MM.1S (cell line): ENCODE measurements around the gene MDFI.

ENCODE experiments used
- DNase-seq: peaks from one replicate; pipeline ENCODE4 v3.0.0-alpha.2; 2015
- H2AFZ ChIP-seq: fragments of 300-600 bp; sonication (generic); 2 replicates; pipeline ENCODE4 v1.6.0; 2016; ENCODE audit warnings: antibody characterized with exemption, low read length
- H3F3A ChIP-seq: fragments of 300-600 bp; sonication (generic); 2 replicates; pipeline ENCODE4 v1.6.1; 2016; ENCODE audit warnings: mild to moderate bottlenecking, antibody characterized with exemption, low read length, moderate library complexity, mixed read lengths; ENCODE audit not compliant: insufficient read depth
- H3K27ac ChIP-seq: fragments of 300-600 bp; sonication (generic); 2 replicates; pipeline ENCODE4 v1.5.1; 2016; ENCODE audit warnings: mild to moderate bottlenecking, low read length
- H3K27me3 ChIP-seq: fragments of 300-600 bp; sonication (generic); replicated peaks from 2 replicates; pipeline ENCODE4 v1.6.0; 2016; ENCODE audit warnings: low read length; ENCODE audit not compliant: insufficient read depth
- H3K36me3 ChIP-seq: fragments of 300-600 bp; sonication (generic); replicated peaks from 2 replicates; pipeline ENCODE4 v1.6.1; 2016; ENCODE audit warnings: mild to moderate bottlenecking, low read length, mixed read lengths; ENCODE audit not compliant: insufficient read depth
- H3K4me1 ChIP-seq: fragments of 300-600 bp; sonication (generic); 2 replicates; pipeline ENCODE4 v1.6.1; 2016; ENCODE audit warnings: low read length, mixed read lengths
- H3K4me2 ChIP-seq: fragments of 300-600 bp; sonication (generic); 2 replicates; pipeline ENCODE4 v1.6.0; 2016; ENCODE audit warnings: low read depth, low read length
- H3K4me3 ChIP-seq: fragments of 300-600 bp; sonication (generic); 2 replicates; pipeline ENCODE4 v1.5.1; 2016; ENCODE audit warnings: low read length, mixed read lengths
- H3K79me2 ChIP-seq: fragments of 300-600 bp; sonication (generic); 2 replicates; pipeline ENCODE4 v1.6.1; 2016; ENCODE audit warnings: mixed run types, low read length, mixed read lengths
- H3K9ac ChIP-seq: fragments of 300-600 bp; sonication (generic); 2 replicates; pipeline ENCODE4 v1.6.1; 2016; ENCODE audit warnings: low read length, mixed read lengths
- H3K9me2 ChIP-seq: fragments of 300-600 bp; sonication (generic); replicated peaks from 2 replicates; pipeline ENCODE4 v1.6.1; 2016; ENCODE audit warnings: mild to moderate bottlenecking, low read length, mixed read lengths; ENCODE audit not compliant: insufficient read depth
- H3K9me3 ChIP-seq: fragments of 300-600 bp; sonication (generic); replicated peaks from 2 replicates; pipeline ENCODE4 v1.6.1; 2016; ENCODE audit warnings: mild to moderate bottlenecking, low read length, mixed read lengths; ENCODE audit not compliant: insufficient read depth
- H4K20me1 ChIP-seq: fragments of 300-600 bp; sonication (generic); 2 replicates; pipeline ENCODE4 v1.6.1; 2016; ENCODE audit warnings: mild to moderate bottlenecking, low read length, moderate library complexity, mixed read lengths; ENCODE audit not compliant: insufficient read depth
- EZH2 ChIP-seq: fragments of 300-600 bp; sonication (generic); optimal IDR thresholded peaks from 2 replicates; pipeline ENCODE3; 2017; ENCODE audit warnings: low read depth, mild to moderate bottlenecking, antibody characterized with exemption, low read length, mixed read lengths
- EZH2phosphoT487 ChIP-seq: fragments of 300-600 bp; sonication (generic); IDR thresholded peaks from 2 replicates; pipeline ENCODE4 v1.6.1; 2018; ENCODE audit warnings: antibody characterized with exemption, low read length
- TF ChIP-seq, protein P1 (sequence below): fragments of 300-600 bp; sonication (generic); IDR thresholded peaks from 2 replicates; pipeline ENCODE4 v1.5.1; 2016; ENCODE audit warnings: antibody characterized with exemption, low read length, mixed read lengths

The MDFI gene

DNA sequence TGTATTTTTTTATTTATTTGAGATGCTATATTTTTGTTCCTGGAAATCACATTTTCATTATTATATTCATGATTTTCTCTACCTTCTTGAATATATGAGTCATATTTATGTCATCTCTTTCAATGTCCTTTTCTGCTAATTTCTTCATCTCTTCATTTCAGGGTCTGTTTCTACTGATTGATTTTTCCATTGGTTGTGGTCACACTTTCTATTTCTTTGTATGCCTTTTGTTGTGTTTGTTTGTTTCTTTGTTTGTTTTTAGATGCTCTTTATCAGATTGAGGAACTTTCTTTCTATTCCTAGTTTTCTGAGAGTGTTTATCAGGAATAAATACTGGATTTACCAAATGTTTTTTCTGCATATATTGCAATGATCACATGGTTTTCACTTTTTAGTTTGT, 16.9 kb upstream of the MDFI start:
- H3K36me3 ChIP-seq: no peaks in the 10 kb centered on the region
- no peak overlapping the region for H3K9ac ChIP-seq
- TF ChIP-seq EZH2phosphoT487 (no peak), EZH2 (no peak)
- TF ChIP-seq, protein P1, sequence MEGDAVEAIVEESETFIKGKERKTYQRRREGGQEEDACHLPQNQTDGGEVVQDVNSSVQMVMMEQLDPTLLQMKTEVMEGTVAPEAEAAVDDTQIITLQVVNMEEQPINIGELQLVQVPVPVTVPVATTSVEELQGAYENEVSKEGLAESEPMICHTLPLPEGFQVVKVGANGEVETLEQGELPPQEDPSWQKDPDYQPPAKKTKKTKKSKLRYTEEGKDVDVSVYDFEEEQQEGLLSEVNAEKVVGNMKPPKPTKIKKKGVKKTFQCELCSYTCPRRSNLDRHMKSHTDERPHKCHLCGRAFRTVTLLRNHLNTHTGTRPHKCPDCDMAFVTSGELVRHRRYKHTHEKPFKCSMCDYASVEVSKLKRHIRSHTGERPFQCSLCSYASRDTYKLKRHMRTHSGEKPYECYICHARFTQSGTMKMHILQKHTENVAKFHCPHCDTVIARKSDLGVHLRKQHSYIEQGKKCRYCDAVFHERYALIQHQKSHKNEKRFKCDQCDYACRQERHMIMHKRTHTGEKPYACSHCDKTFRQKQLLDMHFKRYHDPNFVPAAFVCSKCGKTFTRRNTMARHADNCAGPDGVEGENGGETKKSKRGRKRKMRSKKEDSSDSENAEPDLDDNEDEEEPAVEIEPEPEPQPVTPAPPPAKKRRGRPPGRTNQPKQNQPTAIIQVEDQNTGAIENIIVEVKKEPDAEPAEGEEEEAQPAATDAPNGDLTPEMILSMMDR: no peak
- no peak overlapping the region for H3K4me2 ChIP-seq
- no peaks in the 10 kb centered on the region for H3K4me1 ChIP-seq
- no peaks in the 10 kb centered on the region for H3F3A ChIP-seq
- H3K27me3 ChIP-seq: no peaks in the 10 kb centered on the region; the same call in 1 of the 2 replicates
- H3K9me2 ChIP-seq: no peaks in the 10 kb centered on the region
- H3K79me2 ChIP-seq: no peaks in the 10 kb centered on the region
- H2AFZ ChIP-seq: no peak overlapping the region
- no peak for DNase-seq
- H3K27ac ChIP-seq: no peak overlapping the region
- H4K20me1 ChIP-seq: no peaks in the 10 kb centered on the region
- no peaks in the 10 kb centered on the region for H3K9me3 ChIP-seq
- H3K4me3 ChIP-seq: no peak overlapping the region

DNA sequence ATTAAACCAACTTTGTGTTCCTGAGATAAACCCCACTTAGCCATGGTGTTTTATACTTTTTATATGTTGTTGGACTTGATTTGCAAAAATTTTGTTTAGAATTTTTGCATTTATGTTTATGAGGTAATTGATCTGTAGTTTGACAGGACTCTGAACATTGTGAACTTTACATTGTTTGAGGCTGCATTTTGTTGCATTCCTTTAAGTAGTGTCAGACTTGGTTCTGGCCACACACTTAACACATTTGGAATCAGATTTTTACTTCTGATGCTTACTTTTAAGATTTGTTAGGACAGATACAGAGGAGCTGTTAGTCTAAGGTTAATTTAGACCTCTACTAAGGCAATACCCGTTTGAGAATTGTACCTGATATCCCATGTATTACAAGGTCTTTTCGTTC, 16.5 kb upstream of the MDFI start:
- no peaks in the 10 kb centered on the region for H3K4me1 ChIP-seq
- no peaks in the 10 kb centered on the region for H3K79me2 ChIP-seq
- DNase-seq: no peak

DNA sequence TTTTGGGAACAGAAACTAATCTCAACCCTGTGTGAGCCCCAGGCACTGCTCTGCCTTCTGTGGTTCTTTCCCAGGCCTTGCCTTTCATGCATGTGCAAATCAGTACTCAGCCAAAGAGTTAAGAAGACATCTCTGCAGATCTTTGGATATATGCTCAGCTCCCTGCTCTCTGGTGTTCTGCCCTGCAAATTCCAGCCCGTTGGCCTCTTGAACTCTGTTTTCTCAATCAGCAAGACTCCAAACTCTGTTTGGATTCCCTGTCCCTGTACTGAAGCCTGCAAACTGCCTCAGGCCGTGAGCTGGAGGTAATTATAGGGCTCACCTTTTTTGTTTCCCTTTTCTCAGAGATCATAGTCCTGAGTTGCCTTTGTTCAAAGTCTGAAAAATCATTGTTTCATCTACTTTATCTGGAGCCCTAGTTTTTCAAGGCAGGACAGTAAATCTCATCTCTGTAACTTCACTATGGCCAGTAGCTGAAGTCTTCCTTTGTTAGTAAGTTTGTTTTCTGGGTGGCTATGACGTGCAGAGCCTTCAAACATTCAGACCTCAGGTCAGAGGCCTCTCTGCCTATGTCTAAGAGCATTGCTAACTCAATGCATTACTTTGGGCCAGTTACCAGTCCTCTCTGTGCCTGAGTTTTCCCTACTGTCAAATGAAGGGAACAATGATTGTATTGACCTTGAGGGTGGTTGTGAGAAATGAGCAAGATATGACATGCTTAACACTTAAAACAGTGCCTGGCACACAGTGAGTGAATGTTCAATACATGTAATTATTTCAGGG, 15.9 kb upstream of the MDFI start:
- TF ChIP-seq EZH2 (no peak), EZH2phosphoT487 (no peak)
- TF ChIP-seq, protein P1: no peak
- H3K27ac ChIP-seq: no peak overlapping the region
- H4K20me1 ChIP-seq: no peaks in the 10 kb centered on the region

More for the DNA sequence above, 16.5 kb upstream of the MDFI start:
- Histone ChIP-seq H3K9me2 (no peaks in the 10 kb centered on the region), H3K27ac (no peak overlapping the region), H4K20me1 (no peaks in the 10 kb centered on the region), H3K4me2 (no peak overlapping the region), H2AFZ (no peak overlapping the region), H3K27me3 (no peaks in the 10 kb centered on the region; the same call in 1 of the 2 replicates), H3F3A (no peaks in the 10 kb centered on the region), H3K9ac (no peak overlapping the region), H3K4me3 (no peak overlapping the region), H3K36me3 (no peaks in the 10 kb centered on the region), H3K9me3 (no peaks in the 10 kb centered on the region)
- TF ChIP-seq, protein P1: no peak
- TF ChIP-seq EZH2: no peak
- no peak for TF ChIP-seq EZH2phosphoT487

More for the DNA sequence above, 15.9 kb upstream of the MDFI start:
- DNase-seq: no peak
- Histone ChIP-seq H3K4me1 (no peaks in the 10 kb centered on the region), H3K4me2 (no peak overlapping the region), H2AFZ (no peak overlapping the region), H3K9me2 (no peaks in the 10 kb centered on the region), H3F3A (no peaks in the 10 kb centered on the region), H3K79me2 (no peaks in the 10 kb centered on the region), H3K9ac (no peak overlapping the region), H3K4me3 (no peak overlapping the region), H3K36me3 (no peaks in the 10 kb centered on the region), H3K9me3 (no peaks in the 10 kb centered on the region), H3K27me3 (no peaks in the 10 kb centered on the region; the same call in 1 of the 2 replicates)
